ENCODE data around the gene IFNLR1. TPM values are rescaled to one million over a fixed set of nuclear protein-coding genes. Genes with fewer than 3 reads are reported as not detected.

IFNLR1 gene
- polyA plus RNA-seq, 1 donor (not counting 4 experiments of a cell fraction or from before 2014, with no cell fraction given), result 3.4 TPM

DNA sequence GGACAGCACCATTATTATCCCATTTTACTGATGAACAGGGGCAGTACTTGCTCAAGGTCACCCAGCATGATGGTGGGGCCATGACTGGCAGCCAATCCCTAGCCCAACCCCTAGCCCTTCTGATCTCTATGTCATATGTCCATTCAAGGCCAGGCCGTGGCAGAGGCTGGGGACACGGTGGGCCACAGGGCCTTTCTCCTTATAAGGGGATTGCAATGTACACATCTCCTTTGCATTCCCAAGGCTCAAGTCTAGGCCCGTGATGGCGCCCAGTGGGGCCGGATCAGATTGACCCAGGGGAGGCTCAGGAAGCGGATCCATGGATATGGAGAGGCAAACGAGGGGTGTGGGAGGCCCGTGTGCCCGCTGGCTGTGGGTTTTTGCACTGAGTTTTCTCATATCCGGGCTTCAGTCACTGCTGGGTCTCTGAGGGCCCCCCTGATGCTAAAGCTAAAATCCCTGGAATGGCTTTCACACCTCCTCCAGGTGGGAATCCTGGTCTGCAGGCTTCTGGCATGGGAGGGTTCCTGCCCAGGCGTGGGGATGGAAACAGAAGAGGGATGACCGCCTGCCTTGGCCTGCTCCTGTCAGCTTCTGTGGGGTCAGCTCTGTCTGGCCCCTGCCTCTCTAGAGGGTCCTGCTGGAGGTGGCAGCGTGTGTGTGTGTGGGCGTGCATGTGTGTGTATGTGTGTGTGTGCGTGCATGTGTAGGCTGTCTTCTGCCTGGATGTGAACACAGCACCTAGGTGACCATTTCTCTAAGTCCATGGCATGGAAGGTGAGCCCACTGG, 77.2 kb downstream of the IFNLR1 start:
- H3K36me3 ChIP-seq (ENCODE audit: control insufficient read depth in 2 of 2, extremely low read depth in 1 of 2, insufficient read depth in 2 of 2, low read length in 2 of 2), result no peaks in the 10 kb centered on the region
- H4K20me1 ChIP-seq (ENCODE audit: control insufficient read depth, extremely low read depth, insufficient read depth, low read length), result no peaks in the 10 kb centered on the region
- TF ChIP-seq, protein P1, sequence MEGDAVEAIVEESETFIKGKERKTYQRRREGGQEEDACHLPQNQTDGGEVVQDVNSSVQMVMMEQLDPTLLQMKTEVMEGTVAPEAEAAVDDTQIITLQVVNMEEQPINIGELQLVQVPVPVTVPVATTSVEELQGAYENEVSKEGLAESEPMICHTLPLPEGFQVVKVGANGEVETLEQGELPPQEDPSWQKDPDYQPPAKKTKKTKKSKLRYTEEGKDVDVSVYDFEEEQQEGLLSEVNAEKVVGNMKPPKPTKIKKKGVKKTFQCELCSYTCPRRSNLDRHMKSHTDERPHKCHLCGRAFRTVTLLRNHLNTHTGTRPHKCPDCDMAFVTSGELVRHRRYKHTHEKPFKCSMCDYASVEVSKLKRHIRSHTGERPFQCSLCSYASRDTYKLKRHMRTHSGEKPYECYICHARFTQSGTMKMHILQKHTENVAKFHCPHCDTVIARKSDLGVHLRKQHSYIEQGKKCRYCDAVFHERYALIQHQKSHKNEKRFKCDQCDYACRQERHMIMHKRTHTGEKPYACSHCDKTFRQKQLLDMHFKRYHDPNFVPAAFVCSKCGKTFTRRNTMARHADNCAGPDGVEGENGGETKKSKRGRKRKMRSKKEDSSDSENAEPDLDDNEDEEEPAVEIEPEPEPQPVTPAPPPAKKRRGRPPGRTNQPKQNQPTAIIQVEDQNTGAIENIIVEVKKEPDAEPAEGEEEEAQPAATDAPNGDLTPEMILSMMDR (optimal IDR thresholded peaks at IDR 0.05 in 1 of 3, IDR thresholded peaks at IDR 0.05 in 1 of 3, conservative IDR thresholded peaks at IDR 0.05 in 1 of 3; ENCODE audit: extremely low read depth in 1 of 3, insufficient read depth in 2 of 3, low read length in 3 of 3), result no peak
- no peak for TF ChIP-seq EZH2 (IDR thresholded peaks at IDR 0.05; ENCODE audit: low read length)
- H3K79me2 ChIP-seq (ENCODE audit: control insufficient read depth, insufficient read depth, low read length), result no peaks in the 10 kb centered on the region
- peaks cover 2% of the 10 kb centered on the region for H3K9me1 ChIP-seq (ENCODE audit: control insufficient read depth, extremely low read depth, insufficient read depth, low read length)
- DNase-seq (ENCODE audit: low read depth, low spot score), result no peak
- FAIRE-seq, result no peak
- peaks cover 37% of the 10 kb centered on the region for H3K4me1 ChIP-seq (ENCODE audit: control insufficient read depth, extremely low read depth, insufficient read depth, low read length)
- H3K9ac ChIP-seq (ENCODE audit: control insufficient read depth, extremely low read depth, insufficient read depth, low read length), result no peak overlapping the region
- no peaks in the 10 kb centered on the region for H3K9me3 ChIP-seq (ENCODE audit: control insufficient read depth, low read depth, low read length)
- H3K27me3 ChIP-seq (ENCODE audit: control insufficient read depth, extremely low read depth, insufficient read depth, low read length), result no peaks in the 10 kb centered on the region
- H3K4me2 ChIP-seq (ENCODE audit: control insufficient read depth, extremely low read depth, insufficient read depth, low read depth, low read length), result no peak overlapping the region
- H2AFZ ChIP-seq (ENCODE audit: control insufficient read depth, low read length), result no peak overlapping the region
- dilution Hi-C loops (cut with MboI; ENCODE audit: extremely low pct_ligation_motif_present, low sequenced_read_pairs), result no loop called here
- H3K4me3 ChIP-seq (ENCODE audit: control insufficient read depth in 2 of 3, extremely low read depth in 1 of 3, insufficient read depth in 2 of 3, low read depth in 1 of 3, low read length in 3 of 3), result no peak overlapping the region
- no peak overlapping the region for H3K27ac ChIP-seq (ENCODE audit: control insufficient read depth, insufficient read depth, low read length)

DNA sequence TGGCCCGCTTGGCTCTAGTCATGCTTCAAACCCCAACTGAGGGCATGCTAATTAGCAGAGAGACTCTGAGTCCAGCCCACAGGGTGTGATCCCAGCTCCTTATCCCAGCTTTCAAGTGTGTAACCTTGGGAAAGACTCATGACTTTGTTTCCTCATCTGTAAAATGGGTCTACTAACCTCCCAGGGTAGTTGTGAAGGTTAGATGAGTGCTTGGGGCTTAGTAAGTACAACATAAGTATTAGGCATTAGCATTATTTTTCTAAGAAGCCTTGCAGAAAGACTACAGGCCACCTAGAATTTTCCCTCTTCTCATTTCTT, 78.0 kb downstream of the IFNLR1 start:
- Histone ChIP-seq H3K4me1 (ENCODE audit: control insufficient read depth, extremely low read depth, insufficient read depth, low read length) (peaks cover 37% of the 10 kb centered on the region), H3K27ac (ENCODE audit: control insufficient read depth, insufficient read depth, low read length) (peak overlapping the region; percentile 70), H3K9me3 (ENCODE audit: control insufficient read depth, low read depth, low read length) (no peaks in the 10 kb centered on the region), H3K4me2 (ENCODE audit: control insufficient read depth, extremely low read depth, insufficient read depth, low read depth, low read length) (no peak overlapping the region), H3K36me3 (ENCODE audit: control insufficient read depth in 2 of 2, extremely low read depth in 1 of 2, insufficient read depth in 2 of 2, low read length in 2 of 2) (no peaks in the 10 kb centered on the region), H2AFZ (ENCODE audit: control insufficient read depth, low read length) (peak overlapping the region; percentile 62), H3K4me3 (ENCODE audit: control insufficient read depth in 2 of 3, extremely low read depth in 1 of 3, insufficient read depth in 2 of 3, low read depth in 1 of 3, low read length in 3 of 3) (no peak overlapping the region), H4K20me1 (ENCODE audit: control insufficient read depth, extremely low read depth, insufficient read depth, low read length) (no peaks in the 10 kb centered on the region), H3K27me3 (ENCODE audit: control insufficient read depth, extremely low read depth, insufficient read depth, low read length) (no peaks in the 10 kb centered on the region), H3K9me1 (ENCODE audit: control insufficient read depth, extremely low read depth, insufficient read depth, low read length) (peaks cover 2% of the 10 kb centered on the region), H3K79me2 (ENCODE audit: control insufficient read depth, insufficient read depth, low read length) (no peaks in the 10 kb centered on the region), H3K9ac (ENCODE audit: control insufficient read depth, extremely low read depth, insufficient read depth, low read length) (no peak overlapping the region)
- TF ChIP-seq, protein P1 (optimal IDR thresholded peaks at IDR 0.05 in 1 of 3, IDR thresholded peaks at IDR 0.05 in 1 of 3, conservative IDR thresholded peaks at IDR 0.05 in 1 of 3; ENCODE audit: extremely low read depth in 1 of 3, insufficient read depth in 2 of 3, low read length in 3 of 3), result no peak
- TF ChIP-seq EZH2 (IDR thresholded peaks at IDR 0.05; ENCODE audit: low read length), result no peak
- FAIRE-seq (no peak), DNase-seq (ENCODE audit: low read depth, low spot score) (no peak)
- dilution Hi-C loops (cut with MboI; ENCODE audit: extremely low pct_ligation_motif_present, low sequenced_read_pairs), result no loop called here
